T-helper 2 cell treated with Interferon-gamma antibody and Interleukin-4, amounts not matched to agents 5 μg/mL and 100 μg/mL, for 36 hours (primary cell): Measurements from ENCODE around the gene GPR180.

Experiments
- DNase-seq: peaks from one replicate; pipeline ENCODE4 v3.0.0; 2021; ENCODE audit warnings: low spot score
- H3K27ac Mint-ChIP-seq: one replicate; pipeline ENCODE4 v1.8.0; 2021; ENCODE audit warnings: mild to moderate bottlenecking, mixed read lengths
- H3K27me3 Mint-ChIP-seq: one replicate; pipeline ENCODE4 v1.8.0; 2021; ENCODE audit warnings: low read depth, mixed read lengths
- H3K36me3 Mint-ChIP-seq: one replicate; pipeline ENCODE4 v1.8.0; 2021; ENCODE audit warnings: low read depth, mixed read lengths
- H3K4me1 Mint-ChIP-seq: one replicate; pipeline ENCODE4 v1.8.0; 2021; ENCODE audit warnings: low read depth, mixed read lengths
- H3K4me3 Mint-ChIP-seq: one replicate; pipeline ENCODE4 v1.8.0; 2022; ENCODE audit warnings: mild to moderate bottlenecking, moderate library complexity, mixed read lengths
- H3K9me3 Mint-ChIP-seq: one replicate; pipeline ENCODE4 v1.8.0; 2021; ENCODE audit warnings: mixed read lengths

The GPR180 gene

DNA sequence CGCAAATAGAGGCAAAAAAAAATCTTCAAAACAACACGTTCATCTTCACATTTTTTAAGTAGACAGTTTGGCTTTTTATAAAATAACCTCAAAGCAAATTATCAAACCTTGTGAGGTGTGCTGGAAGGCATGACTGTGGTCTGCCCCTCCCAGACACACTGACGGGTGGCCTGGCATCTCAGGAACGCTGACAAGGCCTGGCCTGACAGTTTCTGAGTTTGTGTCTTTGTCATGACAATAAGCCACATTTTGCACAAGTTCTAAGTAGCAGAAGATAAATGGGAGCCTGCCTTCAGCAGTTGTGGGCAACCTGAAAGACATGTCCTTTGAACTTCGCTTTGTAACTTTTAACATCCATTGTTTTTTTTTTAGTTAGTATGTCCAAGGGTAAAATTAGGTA, 72.2 kb downstream of the GPR180 start:
- no peaks in the 10 kb centered on the region for H3K9me3 Mint-ChIP-seq
- H3K4me3 Mint-ChIP-seq = no peak overlapping the region
- no peak overlapping the region for H3K27ac Mint-ChIP-seq
- no peak for DNase-seq
- no peaks in the 10 kb centered on the region for H3K4me1 Mint-ChIP-seq
- no peaks in the 10 kb centered on the region for H3K36me3 Mint-ChIP-seq
- H3K27me3 Mint-ChIP-seq = peaks cover 11% of the 10 kb centered on the region

DNA sequence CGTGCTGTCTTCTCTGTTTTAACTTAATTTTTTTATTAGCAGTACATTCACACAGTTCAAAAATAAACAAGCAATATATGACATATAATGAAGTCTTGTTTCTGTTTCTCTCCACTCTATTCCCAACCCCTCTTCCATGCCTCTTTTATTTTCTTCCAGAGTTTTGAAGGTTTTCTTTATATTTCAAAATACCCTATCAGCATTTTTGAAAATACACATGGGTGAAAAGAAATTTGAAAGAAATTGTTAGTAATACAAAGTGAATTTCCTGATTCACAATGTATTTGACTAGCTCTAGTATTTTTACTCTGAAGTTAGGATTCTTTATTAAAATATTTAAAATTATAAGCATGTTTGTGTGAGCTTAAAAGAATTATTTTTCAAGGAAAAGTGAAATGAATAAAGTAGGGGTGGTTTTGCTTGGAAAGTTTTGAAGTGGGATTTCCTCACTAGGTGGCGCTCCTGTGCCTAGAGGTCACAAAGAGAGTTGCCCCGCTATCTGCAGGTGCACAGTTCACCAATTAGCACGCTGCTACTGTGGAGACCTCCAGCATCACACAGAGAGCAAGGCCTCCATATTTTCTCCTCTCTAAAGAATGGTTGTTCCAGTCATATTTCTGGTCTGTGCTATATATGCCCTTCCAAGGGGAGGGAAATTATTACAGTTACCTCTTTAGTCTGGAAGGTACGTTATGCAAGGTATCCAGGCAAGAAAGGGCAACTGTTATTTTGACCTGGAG, 73.1 kb downstream of the GPR180 start:
- no peaks in the 10 kb centered on the region for H3K4me1 Mint-ChIP-seq
- H3K9me3 Mint-ChIP-seq = no peaks in the 10 kb centered on the region
- no peak overlapping the region for H3K27ac Mint-ChIP-seq
- no peak for DNase-seq
- H3K27me3 Mint-ChIP-seq = peaks cover 16% of the 10 kb centered on the region
- no peaks in the 10 kb centered on the region for H3K36me3 Mint-ChIP-seq
- H3K4me3 Mint-ChIP-seq = no peak overlapping the region

DNA sequence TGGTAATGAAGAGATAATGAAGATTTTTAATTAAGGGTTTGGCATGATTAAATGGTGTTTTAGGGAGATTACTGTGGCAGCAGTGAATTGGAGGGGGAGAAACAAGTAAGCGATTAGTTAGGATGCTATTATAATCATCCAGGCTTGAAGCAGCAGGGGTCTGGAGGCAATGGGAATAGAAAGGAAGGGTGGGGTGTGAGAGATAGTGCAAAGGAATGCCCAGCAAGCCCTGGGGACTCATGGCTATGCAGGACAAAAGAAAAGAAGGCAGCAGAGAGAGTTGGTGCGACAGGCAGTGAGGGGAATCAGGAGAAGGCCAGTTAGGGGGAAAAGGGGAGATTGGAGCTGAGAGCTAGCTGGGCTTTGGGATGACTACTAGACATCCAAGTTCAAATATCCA, 76.1 kb downstream of the GPR180 start:
- Mint-ChIP-seq H3K36me3 (no peaks in the 10 kb centered on the region), H3K27me3 (peaks cover 21% of the 10 kb centered on the region), H3K27ac (no peak overlapping the region), H3K4me3 (no peak overlapping the region), H3K9me3 (no peaks in the 10 kb centered on the region), H3K4me1 (no peaks in the 10 kb centered on the region)
- DNase-seq = no peak

DNA sequence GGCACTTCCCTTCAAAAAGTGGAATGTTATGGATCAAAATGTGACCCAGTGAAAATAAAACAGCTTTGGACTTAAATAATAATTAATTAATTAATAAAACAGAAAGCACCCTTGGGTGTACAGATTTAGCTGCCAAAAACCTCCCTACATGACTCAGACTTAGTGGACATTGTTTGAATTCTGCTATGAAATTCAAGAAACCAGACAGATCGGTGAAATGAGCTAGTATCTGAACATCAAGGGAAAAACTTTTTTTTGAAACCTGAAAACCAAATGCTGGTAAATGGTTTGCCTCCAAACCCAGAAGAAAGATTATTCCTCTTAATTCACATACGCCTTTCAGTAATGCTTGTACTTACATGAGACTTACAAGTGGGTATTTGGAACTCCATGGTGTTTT, 77.2 kb downstream of the GPR180 start:
- H3K4me3 Mint-ChIP-seq = no peak overlapping the region
- H3K4me1 Mint-ChIP-seq = no peaks in the 10 kb centered on the region
- H3K9me3 Mint-ChIP-seq = no peaks in the 10 kb centered on the region
- no peaks in the 10 kb centered on the region for H3K36me3 Mint-ChIP-seq
- no peak overlapping the region for H3K27ac Mint-ChIP-seq
- no peak for DNase-seq
- peaks cover 26% of the 10 kb centered on the region for H3K27me3 Mint-ChIP-seq

DNA sequence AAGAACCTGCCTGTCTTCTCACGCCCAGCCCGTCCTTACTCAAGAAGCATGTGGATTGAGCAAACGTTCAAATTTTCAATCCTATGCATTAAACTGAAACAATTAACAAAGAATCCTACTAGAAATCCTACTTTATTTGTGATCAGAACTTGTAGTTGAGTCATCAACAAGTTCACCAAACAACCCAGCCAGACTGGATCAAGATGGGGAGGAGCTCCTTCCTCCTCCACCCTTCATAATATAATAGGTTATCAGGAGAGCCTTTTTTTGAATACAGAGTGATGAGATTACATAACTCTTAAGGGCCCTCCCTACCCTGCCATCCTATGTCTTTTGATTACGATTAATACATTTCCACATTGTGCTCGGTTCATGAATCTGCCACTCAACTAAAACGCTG, 78.0 kb downstream of the GPR180 start:
- Mint-ChIP-seq H3K4me3 (no peak overlapping the region), H3K36me3 (no peaks in the 10 kb centered on the region), H3K4me1 (no peaks in the 10 kb centered on the region), H3K27ac (no peak overlapping the region), H3K9me3 (no peaks in the 10 kb centered on the region), H3K27me3 (peaks cover 26% of the 10 kb centered on the region)
- no peak for DNase-seq

DNA sequence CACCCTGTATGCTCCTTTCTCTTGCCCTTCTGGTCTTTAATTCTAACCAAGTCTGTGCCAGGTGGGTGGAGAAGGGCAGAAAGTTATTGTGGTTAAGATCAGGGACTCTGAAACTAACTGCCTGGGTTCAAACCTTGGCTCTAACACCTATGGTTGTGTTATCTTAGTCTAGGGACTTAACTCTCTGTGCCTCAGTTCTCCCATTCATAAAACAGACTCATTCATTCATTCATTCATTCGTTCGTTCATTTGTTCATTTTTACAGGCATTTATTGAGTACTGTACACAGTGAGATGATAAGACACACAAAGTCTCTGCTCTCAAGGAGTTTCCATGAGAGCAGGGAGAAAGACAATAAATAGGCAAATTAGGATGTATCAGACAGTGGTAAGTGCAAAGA, 80.6 kb downstream of the GPR180 start:
- H3K4me3 Mint-ChIP-seq = no peak overlapping the region
- DNase-seq = no peak
- no peaks in the 10 kb centered on the region for H3K4me1 Mint-ChIP-seq
- H3K27me3 Mint-ChIP-seq = peaks cover 25% of the 10 kb centered on the region
- H3K9me3 Mint-ChIP-seq = no peaks in the 10 kb centered on the region
- H3K27ac Mint-ChIP-seq = no peak overlapping the region
- no peaks in the 10 kb centered on the region for H3K36me3 Mint-ChIP-seq

DNA sequence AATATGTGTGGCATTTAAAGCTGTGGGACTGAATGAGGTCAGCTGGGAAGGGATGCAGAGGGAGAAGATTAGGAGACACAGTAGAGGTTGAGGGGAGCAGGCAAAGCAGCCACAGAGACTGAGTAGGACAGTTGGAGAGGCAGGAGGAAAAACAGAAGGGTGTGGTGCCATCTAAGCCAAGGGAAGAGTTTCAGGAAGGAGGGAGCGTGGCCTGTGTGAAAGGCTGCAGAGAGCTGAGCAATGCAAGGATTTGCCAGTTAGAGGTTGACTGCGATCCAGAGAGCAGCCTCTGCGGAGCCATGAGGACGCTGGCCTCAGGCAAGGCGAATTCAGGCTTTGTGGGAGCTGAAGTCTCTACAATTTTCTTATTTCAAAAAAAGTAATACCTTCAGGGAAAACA, 81.8 kb downstream of the GPR180 start:
- Mint-ChIP-seq H3K4me3 (no peak overlapping the region), H3K27ac (no peak overlapping the region), H3K4me1 (no peaks in the 10 kb centered on the region), H3K9me3 (no peaks in the 10 kb centered on the region), H3K36me3 (no peaks in the 10 kb centered on the region), H3K27me3 (peaks cover 16% of the 10 kb centered on the region)
- no peak for DNase-seq
